Astrocyte of the hippocampus (primary cell): Measurements from ENCODE around the gene ARX.
A peak's percentile ranks its signal among the peaks of the same experiment; 100 is the strongest.

ENCODE experiments used
- DNase-seq: peaks from one replicate; pipeline ENCODE4 v3.0.0; 2011; ENCODE audit warnings: low read depth, low spot score

Gene ARX

GRCh38 chrX:25016938-25017598 lies 1.3 kb upstream of the ARX start:
- DNase-seq = peak; percentile 65

DNA sequence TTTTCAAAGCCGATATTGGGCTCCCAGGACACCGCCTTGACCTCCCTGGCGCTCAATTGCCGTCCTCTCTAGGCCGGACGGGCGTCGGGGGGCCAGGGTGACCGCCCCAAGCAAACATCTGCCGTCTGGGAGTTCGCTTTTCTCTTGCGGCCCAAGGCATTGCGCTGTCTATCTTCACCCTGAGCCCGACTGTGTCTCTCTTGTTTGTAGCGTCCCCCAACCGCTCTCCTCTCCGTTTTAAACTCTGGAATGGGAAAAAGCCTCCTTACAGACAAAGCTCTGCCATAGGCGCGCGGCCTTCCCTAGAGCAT lies 551 bp upstream of the ARX start:
- no peak for DNase-seq

GRCh38 chrX:25014366-25014838 lies 1.4 kb downstream of the ARX start:
- no peak for DNase-seq

GRCh38 chrX:25013632-25014365 lies 2.0 kb downstream of the ARX start:
- no peak for DNase-seq

DNA sequence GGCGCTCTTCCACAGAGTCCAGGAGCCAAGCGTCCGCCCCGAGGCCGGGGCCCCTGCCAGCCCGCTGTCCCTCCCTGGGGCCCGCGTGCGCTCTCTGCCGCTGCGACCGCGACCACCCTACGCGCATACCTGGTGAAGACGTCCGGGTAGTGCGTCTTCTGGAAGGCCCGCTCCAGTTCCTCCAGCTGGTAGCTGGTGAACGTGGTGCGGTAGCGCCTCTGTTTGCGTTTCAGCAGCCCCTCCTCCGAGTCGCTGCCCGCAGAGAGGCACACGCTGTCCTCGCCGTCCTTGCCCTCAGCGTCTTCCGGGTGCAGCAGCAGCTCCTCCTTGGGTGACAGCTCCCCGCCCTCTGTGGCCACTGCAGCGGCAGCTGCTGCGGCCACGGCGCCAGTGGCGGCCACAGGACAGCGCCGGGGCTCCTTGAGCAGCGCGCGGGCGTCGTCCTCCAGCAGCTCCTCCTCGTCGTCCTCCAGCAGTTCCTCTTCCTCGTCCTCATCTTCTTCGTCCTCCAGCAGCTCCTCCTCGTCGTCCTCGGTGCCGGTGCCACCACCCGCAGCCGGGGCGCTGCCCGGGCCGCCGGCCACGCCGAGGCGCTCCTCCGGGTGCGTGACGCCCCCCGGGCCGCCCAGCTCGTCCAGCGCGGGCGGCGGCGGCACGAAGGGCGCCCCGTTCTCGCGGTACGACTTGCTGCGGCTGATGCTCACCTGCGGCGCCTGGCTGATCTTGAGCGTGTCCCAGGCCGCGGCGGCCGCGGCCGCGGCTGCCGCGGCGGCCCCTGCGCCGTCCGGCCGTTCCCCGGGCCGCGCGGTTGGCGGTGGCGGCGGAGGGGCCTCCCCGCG lies 2.8 kb downstream of the ARX start:
- peak; percentile 33 for DNase-seq

- peak; percentile 35 for DNase-seq
Measured at GRCh38 chrX:25012433-25012735, 3.4 kb downstream of the ARX start.

GRCh38 chrX:25011589-25012432 lies 4.0 kb downstream of the ARX start:
- peak; percentile 40 for DNase-seq

GRCh38 chrX:25010784-25011588 lies 4.8 kb downstream of the ARX start:
- DNase-seq = no peak

DNA sequence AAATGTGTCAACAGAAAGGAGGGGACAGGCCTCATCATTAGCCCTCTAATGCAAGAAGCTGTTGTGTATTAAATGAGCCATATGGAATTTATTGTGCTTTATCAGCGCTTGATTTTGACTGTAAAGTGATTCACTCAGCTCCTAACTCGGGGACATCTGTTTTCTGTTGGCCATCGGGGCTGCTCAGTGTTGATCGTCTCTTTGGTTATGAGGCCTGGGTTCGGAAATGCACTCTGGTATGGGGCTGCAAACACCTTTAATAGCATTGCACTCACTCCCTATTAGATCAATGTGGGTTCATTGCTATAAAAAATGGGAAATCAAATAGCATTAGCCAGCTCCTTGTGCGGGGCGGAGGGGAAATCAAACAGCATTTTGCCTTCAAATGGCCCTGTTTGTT lies 6.4 kb downstream of the ARX start:
- DNase-seq = no peak

GRCh38 chrX:25007059-25008053 lies 8.4 kb downstream of the ARX start:
- DNase-seq = peak; percentile 38

DNA sequence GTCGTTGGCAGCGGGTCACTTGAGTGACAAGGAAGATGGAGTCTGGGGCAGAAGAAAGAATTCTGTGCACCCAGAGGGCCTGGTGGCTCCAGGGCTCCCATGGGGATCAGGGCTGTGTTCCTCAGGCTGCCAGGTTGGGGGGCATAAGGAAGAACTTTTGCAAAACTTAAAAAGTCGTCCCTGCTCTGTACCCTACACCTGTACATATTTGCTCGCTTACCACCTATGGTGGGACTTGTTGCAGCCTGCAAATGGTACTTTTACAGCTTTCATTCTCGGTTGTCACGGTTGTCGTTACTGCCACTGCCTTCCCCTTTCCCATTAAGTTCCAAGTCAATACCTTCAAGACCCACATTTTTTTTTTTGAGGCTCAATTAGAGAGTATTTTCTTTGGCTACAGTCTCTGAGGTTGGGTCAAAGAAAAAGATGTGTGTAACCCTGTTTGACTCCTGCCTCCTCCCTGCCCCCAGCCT lies 9.1 kb downstream of the ARX start:
- peak; percentile 61 for DNase-seq

GRCh38 chrX:25005382-25006185 lies 10.2 kb downstream of the ARX start:
- DNase-seq = peak; percentile 51

DNA sequence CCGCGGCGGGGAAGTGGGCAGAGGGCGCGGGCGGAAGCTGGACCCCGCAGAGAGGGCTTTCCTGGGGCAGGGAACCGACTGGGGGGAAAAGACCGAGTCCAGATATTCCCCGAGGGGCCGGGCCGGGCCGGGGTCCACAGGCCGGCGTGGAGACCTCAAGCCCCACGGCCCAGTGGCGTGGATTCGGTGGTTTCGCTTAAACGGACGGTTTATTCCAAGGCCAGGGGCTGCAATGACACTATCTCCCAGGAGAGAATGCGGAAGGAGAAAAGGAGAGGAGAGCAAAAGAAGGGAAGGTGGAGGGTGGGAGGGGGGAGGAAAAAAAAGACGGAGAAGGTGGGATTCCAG lies 10.8 kb downstream of the ARX start:
- DNase-seq = no peak

DNA sequence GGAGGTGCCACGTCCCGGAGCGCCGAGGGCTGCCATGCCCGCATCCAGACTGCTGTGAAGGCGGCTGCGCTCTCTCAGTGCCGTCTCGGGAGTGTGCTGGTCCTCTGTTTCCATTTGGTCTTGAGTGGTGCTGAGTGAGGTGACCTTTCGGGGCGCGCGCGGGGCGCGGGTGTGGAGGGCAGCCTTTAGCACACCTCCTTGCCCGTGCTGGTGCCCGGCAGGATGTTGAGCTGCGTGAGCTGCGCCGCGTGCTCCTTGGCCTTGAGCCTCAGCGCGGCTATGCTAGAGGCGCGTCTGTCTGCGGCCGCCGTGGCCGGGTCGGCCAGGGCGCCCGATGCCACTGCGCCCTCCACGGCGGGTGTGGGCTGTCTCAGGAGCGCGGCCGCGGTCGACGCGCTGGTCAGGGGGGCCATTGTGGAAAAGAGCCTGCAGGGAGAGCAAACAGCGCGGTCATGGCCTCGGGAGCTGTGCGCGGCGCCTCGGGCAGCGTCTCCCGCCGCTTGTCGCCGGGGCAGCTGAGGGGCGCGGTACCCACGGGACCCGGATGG lies 11.2 kb downstream of the ARX start:
- DNase-seq = peak; percentile 58

- peak; percentile 19 for DNase-seq
Measured at GRCh38 chrX:25004040-25004439, 11.7 kb downstream of the ARX start.

GRCh38 chrX:25003066-25003849 lies 12.5 kb downstream of the ARX start:
- DNase-seq = peak; percentile 74

GRCh38 chrX:25002661-25003020 lies 13.1 kb downstream of the ARX start:
- DNase-seq = peak; percentile 52
